Testis (tissue), 2 donors: Measurements from ENCODE around the gene EEFSEC.

Experiments used
- POLR2A ChIP-seq: fragments of 450-650 bp; IDR thresholded peaks from one replicate; pipeline ENCODE4 v1.6.1; 2017; ENCODE audit warnings: antibody characterized with exemption, mild to moderate bottlenecking, moderate library complexity
- TF ChIP-seq, protein P1 (sequence below), 3 experiments: fragments of 450-650 bp in 2 of 3; fragments of 200-600 bp in 1 of 3; sonication (generic) in 1 of 3; IDR thresholded peaks; one replicate each; pipeline ENCODE4 v1.5.1; 2016 to 2019; ENCODE audit warnings: antibody characterized with exemption in 3 of 3, mild to moderate bottlenecking in 2 of 3, moderate library complexity in 1 of 3

DNA sequence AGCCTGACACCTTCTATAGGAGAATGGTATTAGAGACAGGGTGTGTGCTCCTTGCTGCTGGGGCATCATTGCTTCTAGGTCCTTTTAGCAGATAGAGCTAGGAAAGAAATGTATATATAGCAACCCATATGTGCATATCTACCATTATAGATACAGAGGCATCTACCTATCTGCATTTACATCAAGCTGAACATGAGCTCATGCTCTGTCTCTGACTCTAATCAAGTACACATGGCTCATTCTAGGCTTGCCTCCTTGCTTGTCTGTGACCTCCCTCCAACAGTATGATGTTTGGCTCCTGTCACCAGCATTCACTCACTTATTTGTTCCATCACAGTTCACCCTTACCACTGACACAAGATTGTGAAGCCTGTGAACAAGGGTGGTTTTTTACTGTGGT, 133.4 kb downstream of the EEFSEC start:
- TF ChIP-seq, protein P1, sequence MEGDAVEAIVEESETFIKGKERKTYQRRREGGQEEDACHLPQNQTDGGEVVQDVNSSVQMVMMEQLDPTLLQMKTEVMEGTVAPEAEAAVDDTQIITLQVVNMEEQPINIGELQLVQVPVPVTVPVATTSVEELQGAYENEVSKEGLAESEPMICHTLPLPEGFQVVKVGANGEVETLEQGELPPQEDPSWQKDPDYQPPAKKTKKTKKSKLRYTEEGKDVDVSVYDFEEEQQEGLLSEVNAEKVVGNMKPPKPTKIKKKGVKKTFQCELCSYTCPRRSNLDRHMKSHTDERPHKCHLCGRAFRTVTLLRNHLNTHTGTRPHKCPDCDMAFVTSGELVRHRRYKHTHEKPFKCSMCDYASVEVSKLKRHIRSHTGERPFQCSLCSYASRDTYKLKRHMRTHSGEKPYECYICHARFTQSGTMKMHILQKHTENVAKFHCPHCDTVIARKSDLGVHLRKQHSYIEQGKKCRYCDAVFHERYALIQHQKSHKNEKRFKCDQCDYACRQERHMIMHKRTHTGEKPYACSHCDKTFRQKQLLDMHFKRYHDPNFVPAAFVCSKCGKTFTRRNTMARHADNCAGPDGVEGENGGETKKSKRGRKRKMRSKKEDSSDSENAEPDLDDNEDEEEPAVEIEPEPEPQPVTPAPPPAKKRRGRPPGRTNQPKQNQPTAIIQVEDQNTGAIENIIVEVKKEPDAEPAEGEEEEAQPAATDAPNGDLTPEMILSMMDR (IDR thresholded peaks at IDR 0.05) = no peak
- TF ChIP-seq POLR2A = no peak
